SK-N-SH treated with all-trans-retinoic acid at 6 μM for 48 hours (cell line): ENCODE measurements around the gene ZNRF2.

Experiments
- ATAC-seq: fragments of 200-7000 bp; cut with Tn5 transposase; 3 replicates; pipeline ENCODE4 v1.9.1; 2020; ENCODE audit warnings: mild to moderate bottlenecking, moderate library complexity
- ARNTL ChIP-seq: fragments of 450-650 bp; formaldehyde crosslinking; IDR thresholded peaks from 2 replicates; pipeline ENCODE4 v1.5.0; 2020; ENCODE audit warnings: low read depth, mild to moderate bottlenecking, moderate library complexity, borderline replicate concordance
- CSDC2 ChIP-seq: fragments of 250-450 bp; sonication (Bioruptor Pico); IDR thresholded peaks from 2 replicates; pipeline ENCODE4 v1.5.0; 2020; ENCODE audit warnings: mild to moderate bottlenecking, moderate library complexity
- ESRRG ChIP-seq: fragments of 250-450 bp; sonication (Bioruptor Pico); IDR thresholded peaks from 2 replicates; pipeline ENCODE4 v1.6.1; 2021; ENCODE audit warnings: mild to moderate bottlenecking
- GLIS3 ChIP-seq: fragments of 250-450 bp; sonication (Bioruptor Pico); IDR thresholded peaks from 2 replicates; pipeline ENCODE4 v1.5.0; 2020; ENCODE audit warnings: mild to moderate bottlenecking, moderate library complexity
- ISL1 ChIP-seq: fragments of 250-450 bp; sonication (Bioruptor Pico); IDR thresholded peaks from 2 replicates; pipeline ENCODE4 v2.1.2; 2022; ENCODE audit warnings: mild to moderate bottlenecking, moderate library complexity
- OSR1 ChIP-seq: fragments of 250-450 bp; sonication (Bioruptor Pico); IDR thresholded peaks from 2 replicates; pipeline ENCODE4 v1.8.0; 2022; ENCODE audit warnings: moderate library complexity, mild to moderate bottlenecking, inconsistent platforms
- PPARA ChIP-seq: fragments of 250-450 bp; sonication (Bioruptor Pico); IDR thresholded peaks from 2 replicates; pipeline ENCODE4 v1.5.0; 2020; ENCODE audit warnings: mild to moderate bottlenecking, borderline replicate concordance
- RARB ChIP-seq: fragments of 250-450 bp; sonication (Bioruptor Pico); IDR thresholded peaks from 2 replicates; pipeline ENCODE4 v1.8.0; 2021; ENCODE audit warnings: mild to moderate bottlenecking, moderate library complexity
- SNAI2 ChIP-seq: fragments of 250-450 bp; sonication (Bioruptor Pico); IDR thresholded peaks from 2 replicates; pipeline ENCODE4 v1.5.0; 2020; ENCODE audit warnings: mild to moderate bottlenecking, moderate library complexity
- TCF4 ChIP-seq: fragments of 250-450 bp; sonication (Bioruptor Pico); IDR thresholded peaks from 2 replicates; pipeline ENCODE4 v1.8.0; 2021; ENCODE audit warnings: mild to moderate bottlenecking, moderate library complexity, borderline replicate concordance
- TOX ChIP-seq: fragments of 250-450 bp; sonication (Bioruptor Pico); IDR thresholded peaks from 2 replicates; pipeline ENCODE4 v1.8.0; 2021; ENCODE audit warnings: mild to moderate bottlenecking, moderate library complexity, borderline replicate concordance
- ZC3H10 ChIP-seq: fragments of 250-450 bp; sonication (Bioruptor Pico); IDR thresholded peaks from 2 replicates; pipeline ENCODE4 v1.5.1; 2021; ENCODE audit warnings: mild to moderate bottlenecking, moderate library complexity
- ZFP3 ChIP-seq: fragments of 250-450 bp; sonication (Bioruptor Pico); IDR thresholded peaks from 2 replicates; pipeline ENCODE4 v1.5.0; 2020; ENCODE audit warnings: mild to moderate bottlenecking, moderate library complexity
- ZFP30 ChIP-seq: fragments of 450-650 bp; formaldehyde crosslinking; IDR thresholded peaks from 2 replicates; pipeline ENCODE4 v1.5.0; 2022; ENCODE audit warnings: mild to moderate bottlenecking, moderate library complexity
- ZNF565 ChIP-seq: fragments of 450-650 bp; formaldehyde crosslinking; conservative IDR thresholded peaks from 2 replicates; pipeline ENCODE4 v1.5.0; 2020; ENCODE audit warnings: low read depth, mild to moderate bottlenecking, moderate library complexity
- ZNF70 ChIP-seq: fragments of 450-650 bp; formaldehyde crosslinking; IDR thresholded peaks from 2 replicates; pipeline ENCODE4 v1.5.0; 2020; ENCODE audit warnings: mild to moderate bottlenecking, moderate library complexity
- ZNF8 ChIP-seq: fragments of 450-650 bp; formaldehyde crosslinking; IDR thresholded peaks from 2 replicates; pipeline ENCODE4 v1.5.0; 2020; ENCODE audit warnings: mild to moderate bottlenecking, moderate library complexity
- TF ChIP-seq, protein P1 (sequence below): fragments of 250-450 bp; sonication (Bioruptor Pico); IDR thresholded peaks from 2 replicates; pipeline ENCODE4 v1.8.0; 2020; ENCODE audit warnings: mild to moderate bottlenecking, moderate library complexity, borderline replicate concordance
- TF ChIP-seq, protein P2 (sequence below): fragments of 250-450 bp; sonication (Bioruptor Pico); IDR thresholded peaks from 2 replicates; pipeline ENCODE4 v1.5.1; 2021; ENCODE audit warnings: mild to moderate bottlenecking, moderate library complexity
- TF ChIP-seq, protein P3 (sequence below): fragments of 250-450 bp; sonication (Bioruptor Pico); IDR thresholded peaks from 2 replicates; pipeline ENCODE4 v1.5.0; 2020; ENCODE audit warnings: mild to moderate bottlenecking, moderate library complexity
- TF ChIP-seq, protein P4 (sequence below): fragments of 250-450 bp; sonication (Bioruptor Pico); IDR thresholded peaks from 2 replicates; pipeline ENCODE4 v1.8.0; 2021; ENCODE audit warnings: low read depth, mild to moderate bottlenecking, moderate library complexity, borderline replicate concordance
- TF ChIP-seq, protein P5 (sequence below): fragments of 250-450 bp; sonication (Bioruptor Pico); IDR thresholded peaks from 2 replicates; pipeline ENCODE4 v1.5.1; 2020; ENCODE audit warnings: low read depth, mild to moderate bottlenecking, moderate library complexity

Gene ZNRF2

DNA sequence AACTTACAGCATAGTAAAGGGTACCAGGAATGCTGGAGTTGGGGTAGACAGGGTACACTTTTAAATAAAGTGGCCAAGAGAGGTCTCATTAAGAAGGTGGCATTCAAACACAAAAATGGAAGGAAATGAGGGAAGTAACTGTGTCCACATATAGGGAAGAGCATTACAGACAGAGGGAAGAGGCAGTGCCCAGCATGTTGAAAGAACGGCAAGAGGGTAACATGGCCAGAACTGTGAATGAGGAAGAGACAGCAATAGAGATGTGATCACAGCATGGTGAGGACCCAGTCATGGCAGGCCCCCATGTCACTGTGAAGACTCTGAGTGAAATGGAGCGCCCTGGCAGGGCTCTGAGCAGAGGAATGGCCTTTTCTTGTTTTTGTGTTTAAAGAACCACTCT is 35.1 kb upstream of the ZNRF2 start:
- ATAC-seq: no peak
- TF ChIP-seq GLIS3 (CRISPR knock-in tag) (no peak), ARNTL (CRISPR knock-in tag) (no peak), ZNF565 (CRISPR knock-in tag) (no peak), RARB (CRISPR knock-in tag) (no peak), ZC3H10 (CRISPR knock-in tag) (no peak), SNAI2 (CRISPR knock-in tag) (no peak), ZNF8 (no peak), TCF4 (CRISPR knock-in tag) (no peak), ZNF70 (CRISPR knock-in tag) (no peak), OSR1 (CRISPR knock-in tag) (no peak), ISL1 (CRISPR knock-in tag) (no peak), ZFP30 (CRISPR knock-in tag) (no peak)
- TF ChIP-seq, protein P1, sequence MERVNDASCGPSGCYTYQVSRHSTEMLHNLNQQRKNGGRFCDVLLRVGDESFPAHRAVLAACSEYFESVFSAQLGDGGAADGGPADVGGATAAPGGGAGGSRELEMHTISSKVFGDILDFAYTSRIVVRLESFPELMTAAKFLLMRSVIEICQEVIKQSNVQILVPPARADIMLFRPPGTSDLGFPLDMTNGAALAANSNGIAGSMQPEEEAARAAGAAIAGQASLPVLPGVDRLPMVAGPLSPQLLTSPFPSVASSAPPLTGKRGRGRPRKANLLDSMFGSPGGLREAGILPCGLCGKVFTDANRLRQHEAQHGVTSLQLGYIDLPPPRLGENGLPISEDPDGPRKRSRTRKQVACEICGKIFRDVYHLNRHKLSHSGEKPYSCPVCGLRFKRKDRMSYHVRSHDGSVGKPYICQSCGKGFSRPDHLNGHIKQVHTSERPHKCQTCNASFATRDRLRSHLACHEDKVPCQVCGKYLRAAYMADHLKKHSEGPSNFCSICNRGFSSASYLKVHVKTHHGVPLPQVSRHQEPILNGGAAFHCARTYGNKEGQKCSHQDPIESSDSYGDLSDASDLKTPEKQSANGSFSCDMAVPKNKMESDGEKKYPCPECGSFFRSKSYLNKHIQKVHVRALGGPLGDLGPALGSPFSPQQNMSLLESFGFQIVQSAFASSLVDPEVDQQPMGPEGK: no peak
- TF ChIP-seq, protein P2, sequence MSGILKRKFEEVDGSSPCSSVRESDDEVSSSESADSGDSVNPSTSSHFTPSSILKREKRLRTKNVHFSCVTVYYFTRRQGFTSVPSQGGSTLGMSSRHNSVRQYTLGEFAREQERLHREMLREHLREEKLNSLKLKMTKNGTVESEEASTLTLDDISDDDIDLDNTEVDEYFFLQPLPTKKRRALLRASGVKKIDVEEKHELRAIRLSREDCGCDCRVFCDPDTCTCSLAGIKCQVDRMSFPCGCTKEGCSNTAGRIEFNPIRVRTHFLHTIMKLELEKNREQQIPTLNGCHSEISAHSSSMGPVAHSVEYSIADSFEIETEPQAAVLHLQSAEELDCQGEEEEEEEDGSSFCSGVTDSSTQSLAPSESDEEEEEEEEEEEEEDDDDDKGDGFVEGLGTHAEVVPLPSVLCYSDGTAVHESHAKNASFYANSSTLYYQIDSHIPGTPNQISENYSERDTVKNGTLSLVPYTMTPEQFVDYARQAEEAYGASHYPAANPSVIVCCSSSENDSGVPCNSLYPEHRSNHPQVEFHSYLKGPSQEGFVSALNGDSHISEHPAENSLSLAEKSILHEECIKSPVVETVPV (CRISPR knock-in tag): no peak
- TF ChIP-seq, protein P3, sequence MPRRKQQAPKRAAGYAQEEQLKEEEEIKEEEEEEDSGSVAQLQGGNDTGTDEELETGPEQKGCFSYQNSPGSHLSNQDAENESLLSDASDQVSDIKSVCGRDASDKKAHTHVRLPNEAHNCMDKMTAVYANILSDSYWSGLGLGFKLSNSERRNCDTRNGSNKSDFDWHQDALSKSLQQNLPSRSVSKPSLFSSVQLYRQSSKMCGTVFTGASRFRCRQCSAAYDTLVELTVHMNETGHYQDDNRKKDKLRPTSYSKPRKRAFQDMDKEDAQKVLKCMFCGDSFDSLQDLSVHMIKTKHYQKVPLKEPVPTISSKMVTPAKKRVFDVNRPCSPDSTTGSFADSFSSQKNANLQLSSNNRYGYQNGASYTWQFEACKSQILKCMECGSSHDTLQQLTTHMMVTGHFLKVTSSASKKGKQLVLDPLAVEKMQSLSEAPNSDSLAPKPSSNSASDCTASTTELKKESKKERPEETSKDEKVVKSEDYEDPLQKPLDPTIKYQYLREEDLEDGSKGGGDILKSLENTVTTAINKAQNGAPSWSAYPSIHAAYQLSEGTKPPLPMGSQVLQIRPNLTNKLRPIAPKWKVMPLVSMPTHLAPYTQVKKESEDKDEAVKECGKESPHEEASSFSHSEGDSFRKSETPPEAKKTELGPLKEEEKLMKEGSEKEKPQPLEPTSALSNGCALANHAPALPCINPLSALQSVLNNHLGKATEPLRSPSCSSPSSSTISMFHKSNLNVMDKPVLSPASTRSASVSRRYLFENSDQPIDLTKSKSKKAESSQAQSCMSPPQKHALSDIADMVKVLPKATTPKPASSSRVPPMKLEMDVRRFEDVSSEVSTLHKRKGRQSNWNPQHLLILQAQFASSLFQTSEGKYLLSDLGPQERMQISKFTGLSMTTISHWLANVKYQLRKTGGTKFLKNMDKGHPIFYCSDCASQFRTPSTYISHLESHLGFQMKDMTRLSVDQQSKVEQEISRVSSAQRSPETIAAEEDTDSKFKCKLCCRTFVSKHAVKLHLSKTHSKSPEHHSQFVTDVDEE (CRISPR knock-in tag): no peak
- TF ChIP-seq, protein P4, sequence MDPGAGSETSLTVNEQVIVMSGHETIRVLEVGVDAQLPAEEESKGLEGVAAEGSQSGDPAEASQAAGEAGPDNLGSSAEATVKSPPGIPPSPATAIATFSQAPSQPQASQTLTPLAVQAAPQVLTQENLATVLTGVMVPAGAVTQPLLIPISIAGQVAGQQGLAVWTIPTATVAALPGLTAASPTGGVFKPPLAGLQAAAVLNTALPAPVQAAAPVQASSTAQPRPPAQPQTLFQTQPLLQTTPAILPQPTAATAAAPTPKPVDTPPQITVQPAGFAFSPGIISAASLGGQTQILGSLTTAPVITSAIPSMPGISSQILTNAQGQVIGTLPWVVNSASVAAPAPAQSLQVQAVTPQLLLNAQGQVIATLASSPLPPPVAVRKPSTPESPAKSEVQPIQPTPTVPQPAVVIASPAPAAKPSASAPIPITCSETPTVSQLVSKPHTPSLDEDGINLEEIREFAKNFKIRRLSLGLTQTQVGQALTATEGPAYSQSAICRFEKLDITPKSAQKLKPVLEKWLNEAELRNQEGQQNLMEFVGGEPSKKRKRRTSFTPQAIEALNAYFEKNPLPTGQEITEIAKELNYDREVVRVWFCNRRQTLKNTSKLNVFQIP (CRISPR knock-in tag): no peak

DNA sequence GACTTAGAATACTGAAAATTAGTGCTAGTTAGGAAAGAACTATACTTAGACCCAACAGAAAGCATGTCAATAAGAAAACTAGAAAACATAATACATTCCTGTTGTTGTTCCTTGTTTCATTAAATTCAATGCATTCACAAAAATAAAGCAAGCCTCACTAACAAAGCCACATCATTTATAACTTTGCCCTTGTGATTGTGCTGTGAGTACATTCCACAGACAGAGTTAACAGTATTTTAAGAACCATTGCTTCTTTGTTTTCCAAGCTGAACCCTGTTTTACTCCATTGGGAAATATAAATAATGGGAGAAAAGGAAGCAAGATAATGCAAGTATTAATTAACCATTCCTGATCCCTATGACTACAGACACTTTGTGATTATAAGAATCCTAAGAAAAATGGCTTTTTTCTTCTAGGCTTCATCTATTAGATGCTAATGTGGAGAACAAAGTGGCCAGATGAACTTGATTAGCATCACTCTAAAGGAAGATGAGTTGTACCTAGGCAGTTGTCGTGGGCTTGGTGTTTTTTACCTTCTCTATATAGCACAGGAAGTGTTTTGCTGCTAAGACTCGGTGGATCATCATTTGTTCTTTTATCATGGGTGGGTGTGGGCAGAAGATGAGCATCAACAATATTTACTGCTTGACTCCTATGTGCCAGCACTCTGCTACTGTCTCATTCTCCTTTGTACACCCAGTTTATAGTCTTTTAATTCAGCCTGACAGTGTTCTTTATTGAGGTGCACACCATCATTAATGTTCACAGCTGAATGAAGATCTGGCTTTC is 34.2 kb upstream of the ZNRF2 start:
- TF ChIP-seq TOX (CRISPR knock-in tag) (no peak), ZFP3 (CRISPR knock-in tag) (no peak), TCF4 (CRISPR knock-in tag) (no peak), ARNTL (CRISPR knock-in tag) (no peak), ISL1 (CRISPR knock-in tag) (no peak), ZNF8 (no peak), SNAI2 (CRISPR knock-in tag) (no peak), CSDC2 (CRISPR knock-in tag) (no peak), PPARA (CRISPR knock-in tag) (no peak), ZNF565 (CRISPR knock-in tag) (no peak), ZFP30 (CRISPR knock-in tag) (no peak), ZC3H10 (CRISPR knock-in tag) (no peak), OSR1 (CRISPR knock-in tag) (no peak), ESRRG (CRISPR knock-in tag) (no peak)
- TF ChIP-seq, protein P4 (CRISPR knock-in tag): no peak
- TF ChIP-seq, protein P2 (CRISPR knock-in tag): no peak
- TF ChIP-seq, protein P5, sequence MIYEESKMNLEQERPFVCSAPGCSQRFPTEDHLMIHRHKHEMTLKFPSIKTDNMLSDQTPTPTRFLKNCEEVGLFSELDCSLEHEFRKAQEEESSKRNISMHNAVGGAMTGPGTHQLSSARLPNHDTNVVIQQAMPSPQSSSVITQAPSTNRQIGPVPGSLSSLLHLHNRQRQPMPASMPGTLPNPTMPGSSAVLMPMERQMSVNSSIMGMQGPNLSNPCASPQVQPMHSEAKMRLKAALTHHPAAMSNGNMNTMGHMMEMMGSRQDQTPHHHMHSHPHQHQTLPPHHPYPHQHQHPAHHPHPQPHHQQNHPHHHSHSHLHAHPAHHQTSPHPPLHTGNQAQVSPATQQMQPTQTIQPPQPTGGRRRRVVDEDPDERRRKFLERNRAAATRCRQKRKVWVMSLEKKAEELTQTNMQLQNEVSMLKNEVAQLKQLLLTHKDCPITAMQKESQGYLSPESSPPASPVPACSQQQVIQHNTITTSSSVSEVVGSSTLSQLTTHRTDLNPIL (CRISPR knock-in tag): no peak
- TF ChIP-seq, protein P3 (CRISPR knock-in tag): no peak
- no peak for ATAC-seq
